Measurements from ENCODE around the gene TPM4. TPM values are rescaled to one million over a fixed set of nuclear protein-coding genes. Genes with fewer than 3 reads are reported as not detected.

The TPM4 gene
- total RNA-seq (2014; rRNA removed; shearing (Covaris generic)) (237 and 288 TPM in 2 replicates), polyA plus RNA-seq (2016; fragmentation: Nextera tagmentation; extraction: Ambion mirVana) (204 and 223 TPM in 2 replicates)
- long read RNA-seq, transcript TPM4-213 (1 exons, 2,672 nt): minor isoform, 5 of 122 reads
- long read RNA-seq, transcript TPM4-201 (8 exons, 2,666 nt): major isoform, 98 of 122 reads
- long read RNA-seq, partial matches to known transcripts: 11 of 122 reads
- long read RNA-seq, other reads (novel, unspliced or antisense): 8 of 122 reads

DNA sequence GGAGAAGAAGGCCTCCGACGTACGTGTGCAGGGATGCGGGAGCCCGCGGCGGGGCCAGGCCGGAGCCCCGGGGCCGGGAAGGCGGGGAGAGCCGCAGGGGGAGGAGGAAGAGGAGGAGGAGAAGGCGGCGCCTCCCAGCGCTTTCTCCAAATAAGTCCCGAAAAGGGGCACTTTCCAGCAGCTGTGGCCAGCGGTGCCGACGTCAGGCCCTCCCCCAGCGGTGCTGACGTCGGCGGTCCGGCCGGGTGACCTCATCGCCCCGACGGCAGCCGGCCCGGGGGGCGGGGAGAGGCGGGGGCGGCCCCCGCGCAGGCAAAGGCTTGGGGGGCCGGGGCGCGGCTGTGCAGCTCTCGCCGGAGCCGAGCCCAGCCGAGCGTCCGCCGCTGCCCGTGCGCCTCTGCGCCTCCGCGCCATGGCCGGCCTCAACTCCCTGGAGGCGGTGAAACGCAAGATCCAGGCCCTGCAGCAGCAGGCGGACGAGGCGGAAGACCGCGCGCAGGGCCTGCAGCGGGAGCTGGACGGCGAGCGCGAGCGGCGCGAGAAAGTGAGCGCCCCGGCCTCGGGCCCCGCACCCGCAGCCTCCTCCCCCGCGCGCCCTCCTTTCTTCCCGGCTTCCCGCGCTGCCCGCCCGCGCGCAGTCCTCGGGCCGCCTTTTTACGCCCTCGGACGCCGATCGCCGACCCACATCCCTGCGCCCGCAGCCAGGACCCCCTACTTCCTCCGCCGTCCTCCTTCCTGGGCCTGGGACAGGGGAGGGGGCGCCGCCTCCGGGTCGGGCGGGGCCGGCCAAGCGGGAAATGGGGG, at the start of gene TPM4:
Gene TPM4, plus strand, starts transcription at position 342 of the 804 bp plus-strand sequence. Its CDS starts 71 bp downstream, at position 413.
- H3K79me2 ChIP-seq (replicated peaks; ENCODE audit: insufficient read depth): peaks cover 43% of the 10 kb centered on the region
- Mint-ChIP-seq H3K4me1 (peaks cover 33% of the 10 kb centered on the region), H3K9me3 (peaks cover 9% of the 10 kb centered on the region)

More for the DNA sequence above, at the start of gene TPM4:
- no peaks in the 10 kb centered on the region for H3K27me3 ChIP-seq (ENCODE audit: insufficient read depth)
- Mint-ChIP-seq H3K27ac (peak within 1 kb of the TSS; percentile 98), H3K27me3 (ENCODE audit: insufficient read depth, low read depth, poor library complexity) (peaks cover 46% of the 10 kb centered on the region), H3K4me3 (peak within 1 kb of the TSS; percentile 87), H3K36me3 (ENCODE audit: low read depth) (peaks cover 44% of the 10 kb centered on the region)
- no peak within 1 kb of the TSS for H2AFZ ChIP-seq
- no peaks in the 10 kb centered on the region; the same call in 1 of the 2 replicates for H4K20me1 ChIP-seq (replicated peaks; ENCODE audit: insufficient read depth)
- peaks cover 29% of the 10 kb centered on the region for H3K4me1 ChIP-seq (ENCODE audit: insufficient read depth)
- TF ChIP-seq NANOG (IDR thresholded peaks at IDR 0.05; ENCODE audit: borderline replicate concordance): no peak
- TF ChIP-seq, protein P1, sequence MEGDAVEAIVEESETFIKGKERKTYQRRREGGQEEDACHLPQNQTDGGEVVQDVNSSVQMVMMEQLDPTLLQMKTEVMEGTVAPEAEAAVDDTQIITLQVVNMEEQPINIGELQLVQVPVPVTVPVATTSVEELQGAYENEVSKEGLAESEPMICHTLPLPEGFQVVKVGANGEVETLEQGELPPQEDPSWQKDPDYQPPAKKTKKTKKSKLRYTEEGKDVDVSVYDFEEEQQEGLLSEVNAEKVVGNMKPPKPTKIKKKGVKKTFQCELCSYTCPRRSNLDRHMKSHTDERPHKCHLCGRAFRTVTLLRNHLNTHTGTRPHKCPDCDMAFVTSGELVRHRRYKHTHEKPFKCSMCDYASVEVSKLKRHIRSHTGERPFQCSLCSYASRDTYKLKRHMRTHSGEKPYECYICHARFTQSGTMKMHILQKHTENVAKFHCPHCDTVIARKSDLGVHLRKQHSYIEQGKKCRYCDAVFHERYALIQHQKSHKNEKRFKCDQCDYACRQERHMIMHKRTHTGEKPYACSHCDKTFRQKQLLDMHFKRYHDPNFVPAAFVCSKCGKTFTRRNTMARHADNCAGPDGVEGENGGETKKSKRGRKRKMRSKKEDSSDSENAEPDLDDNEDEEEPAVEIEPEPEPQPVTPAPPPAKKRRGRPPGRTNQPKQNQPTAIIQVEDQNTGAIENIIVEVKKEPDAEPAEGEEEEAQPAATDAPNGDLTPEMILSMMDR (conservative IDR thresholded peaks at IDR 0.05; ENCODE audit: low read depth in 2 of 2): no peak
- TF ChIP-seq ZNF114 (CRISPR knock-in tag; IDR thresholded peaks at IDR 0.05): no peak
- TF ChIP-seq STAT1 (IDR thresholded peaks at IDR 0.05; ENCODE audit: unreplicated experiment): no peak
- TF ChIP-seq CREB1 (CRISPR knock-in tag; IDR thresholded peaks at IDR 0.05; ENCODE audit: low read depth): peak; percentile 97
- TF ChIP-seq EZH2phosphoT487 (IDR thresholded peaks at IDR 0.05; ENCODE audit: unreplicated experiment): no peak
- TF ChIP-seq, protein P2, sequence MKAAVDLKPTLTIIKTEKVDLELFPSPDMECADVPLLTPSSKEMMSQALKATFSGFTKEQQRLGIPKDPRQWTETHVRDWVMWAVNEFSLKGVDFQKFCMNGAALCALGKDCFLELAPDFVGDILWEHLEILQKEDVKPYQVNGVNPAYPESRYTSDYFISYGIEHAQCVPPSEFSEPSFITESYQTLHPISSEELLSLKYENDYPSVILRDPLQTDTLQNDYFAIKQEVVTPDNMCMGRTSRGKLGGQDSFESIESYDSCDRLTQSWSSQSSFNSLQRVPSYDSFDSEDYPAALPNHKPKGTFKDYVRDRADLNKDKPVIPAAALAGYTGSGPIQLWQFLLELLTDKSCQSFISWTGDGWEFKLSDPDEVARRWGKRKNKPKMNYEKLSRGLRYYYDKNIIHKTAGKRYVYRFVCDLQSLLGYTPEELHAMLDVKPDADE (IDR thresholded peaks at IDR 0.05): peak; percentile 17; the same call in 1 of the 2 replicates
- TF ChIP-seq, protein P3, sequence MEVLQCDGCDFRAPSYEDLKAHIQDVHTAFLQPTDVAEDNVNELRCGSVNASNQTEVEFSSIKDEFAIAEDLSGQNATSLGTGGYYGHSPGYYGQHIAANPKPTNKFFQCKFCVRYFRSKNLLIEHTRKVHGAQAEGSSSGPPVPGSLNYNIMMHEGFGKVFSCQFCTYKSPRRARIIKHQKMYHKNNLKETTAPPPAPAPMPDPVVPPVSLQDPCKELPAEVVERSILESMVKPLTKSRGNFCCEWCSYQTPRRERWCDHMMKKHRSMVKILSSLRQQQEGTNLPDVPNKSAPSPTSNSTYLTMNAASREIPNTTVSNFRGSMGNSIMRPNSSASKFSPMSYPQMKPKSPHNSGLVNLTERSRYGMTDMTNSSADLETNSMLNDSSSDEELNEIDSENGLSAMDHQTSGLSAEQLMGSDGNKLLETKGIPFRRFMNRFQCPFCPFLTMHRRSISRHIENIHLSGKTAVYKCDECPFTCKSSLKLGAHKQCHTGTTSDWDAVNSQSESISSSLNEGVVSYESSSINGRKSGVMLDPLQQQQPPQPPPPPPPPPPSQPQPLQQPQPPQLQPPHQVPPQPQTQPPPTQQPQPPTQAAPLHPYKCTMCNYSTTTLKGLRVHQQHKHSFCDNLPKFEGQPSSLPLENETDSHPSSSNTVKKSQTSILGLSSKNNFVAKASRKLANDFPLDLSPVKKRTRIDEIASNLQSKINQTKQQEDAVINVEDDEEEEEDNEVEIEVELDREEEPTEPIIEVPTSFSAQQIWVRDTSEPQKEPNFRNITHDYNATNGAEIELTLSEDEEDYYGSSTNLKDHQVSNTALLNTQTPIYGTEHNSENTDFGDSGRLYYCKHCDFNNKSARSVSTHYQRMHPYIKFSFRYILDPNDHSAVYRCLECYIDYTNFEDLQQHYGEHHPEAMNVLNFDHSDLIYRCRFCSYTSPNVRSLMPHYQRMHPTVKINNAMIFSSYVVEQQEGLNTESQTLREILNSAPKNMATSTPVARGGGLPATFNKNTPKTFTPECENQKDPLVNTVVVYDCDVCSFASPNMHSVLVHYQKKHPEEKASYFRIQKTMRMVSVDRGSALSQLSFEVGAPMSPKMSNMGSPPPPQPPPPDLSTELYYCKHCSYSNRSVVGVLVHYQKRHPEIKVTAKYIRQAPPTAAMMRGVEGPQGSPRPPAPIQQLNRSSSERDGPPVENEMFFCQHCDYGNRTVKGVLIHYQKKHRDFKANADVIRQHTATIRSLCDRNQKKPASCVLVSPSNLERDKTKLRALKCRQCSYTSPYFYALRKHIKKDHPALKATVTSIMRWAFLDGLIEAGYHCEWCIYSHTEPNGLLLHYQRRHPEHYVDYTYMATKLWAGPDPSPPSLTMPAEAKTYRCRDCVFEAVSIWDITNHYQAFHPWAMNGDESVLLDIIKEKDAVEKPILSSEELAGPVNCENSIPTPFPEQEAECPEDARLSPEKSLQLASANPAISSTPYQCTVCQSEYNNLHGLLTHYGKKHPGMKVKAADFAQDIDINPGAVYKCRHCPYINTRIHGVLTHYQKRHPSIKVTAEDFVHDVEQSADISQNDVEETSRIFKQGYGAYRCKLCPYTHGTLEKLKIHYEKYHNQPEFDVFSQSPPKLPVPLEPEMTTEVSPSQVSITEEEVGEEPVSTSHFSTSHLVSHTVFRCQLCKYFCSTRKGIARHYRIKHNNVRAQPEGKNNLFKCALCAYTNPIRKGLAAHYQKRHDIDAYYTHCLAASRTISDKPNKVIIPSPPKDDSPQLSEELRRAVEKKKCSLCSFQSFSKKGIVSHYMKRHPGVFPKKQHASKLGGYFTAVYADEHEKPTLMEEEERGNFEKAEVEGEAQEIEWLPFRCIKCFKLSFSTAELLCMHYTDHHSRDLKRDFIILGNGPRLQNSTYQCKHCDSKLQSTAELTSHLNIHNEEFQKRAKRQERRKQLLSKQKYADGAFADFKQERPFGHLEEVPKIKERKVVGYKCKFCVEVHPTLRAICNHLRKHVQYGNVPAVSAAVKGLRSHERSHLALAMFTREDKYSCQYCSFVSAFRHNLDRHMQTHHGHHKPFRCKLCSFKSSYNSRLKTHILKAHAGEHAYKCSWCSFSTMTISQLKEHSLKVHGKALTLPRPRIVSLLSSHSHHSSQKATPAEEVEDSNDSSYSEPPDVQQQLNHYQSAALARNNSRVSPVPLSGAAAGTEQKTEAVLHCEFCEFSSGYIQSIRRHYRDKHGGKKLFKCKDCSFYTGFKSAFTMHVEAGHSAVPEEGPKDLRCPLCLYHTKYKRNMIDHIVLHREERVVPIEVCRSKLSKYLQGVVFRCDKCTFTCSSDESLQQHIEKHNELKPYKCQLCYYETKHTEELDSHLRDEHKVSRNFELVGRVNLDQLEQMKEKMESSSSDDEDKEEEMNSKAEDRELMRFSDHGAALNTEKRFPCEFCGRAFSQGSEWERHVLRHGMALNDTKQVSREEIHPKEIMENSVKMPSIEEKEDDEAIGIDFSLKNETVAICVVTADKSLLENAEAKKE (CRISPR knock-in tag; IDR thresholded peaks at IDR 0.05): no peak
- TF ChIP-seq POLR2AphosphoS5 (IDR thresholded peaks at IDR 0.05; ENCODE audit: low read depth): peak; percentile 69
- TF ChIP-seq ZNF331 (CRISPR knock-in tag; IDR thresholded peaks at IDR 0.05; ENCODE audit: low read depth): no peak
- H3F3A ChIP-seq (replicated peaks; ENCODE audit: low read depth): peaks cover 15% of the 10 kb centered on the region; the same call in 1 of the 2 replicates
- peak within 1 kb of the TSS; percentile 90 for H3K4me3 ChIP-seq
- ATAC-seq (peak; percentile 68), DNase-seq (ENCODE audit: low spot score) (peak; percentile 95)
- peaks cover 6% of the 10 kb centered on the region; the same call in 1 of the 2 replicates for H3K36me3 ChIP-seq (ENCODE audit: insufficient read depth)
- H3K4me2 ChIP-seq: peak within 1 kb of the TSS; percentile 99
- H3K9me2 ChIP-seq (ENCODE audit: insufficient read depth): no peaks in the 10 kb centered on the region
- H3K27ac ChIP-seq (ENCODE audit: low read depth): peak within 1 kb of the TSS; percentile 99
